GM10266 (cell line): ENCODE measurements around the gene PDE7B.

Experiments used
- DNase-seq: peaks from one replicate; pipeline ENCODE4 v3.0.0; 2012; ENCODE audit errors: extremely low spot score
- TF ChIP-seq, protein P1 (sequence below): IDR thresholded peaks from 2 replicates; pipeline ENCODE4 v1.5.1; 2012; ENCODE audit warnings: mild to moderate bottlenecking, low read depth; ENCODE audit not compliant: control insufficient read depth, insufficient read depth; ENCODE audit errors: missing control alignments

Gene PDE7B

DNA sequence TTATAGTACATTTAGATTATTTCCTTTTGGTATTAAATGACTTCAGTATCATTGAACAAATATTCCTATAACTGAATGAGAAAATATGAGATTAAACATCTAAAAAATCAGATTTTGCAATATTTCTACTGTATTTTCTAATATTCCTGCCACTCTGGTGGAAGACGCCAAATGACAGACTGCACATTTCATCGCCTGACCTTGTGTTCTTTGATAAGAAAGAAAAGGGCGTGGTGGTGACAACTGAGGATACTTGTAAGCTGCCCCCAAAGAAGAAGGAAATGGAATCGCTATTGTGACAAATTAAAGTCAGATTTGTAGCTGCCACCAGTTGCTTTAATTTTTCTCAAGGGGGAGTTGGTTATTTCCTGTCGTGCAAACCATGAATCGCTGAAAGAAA lies 267.3 kb downstream of the PDE7B start:
- TF ChIP-seq, protein P1, sequence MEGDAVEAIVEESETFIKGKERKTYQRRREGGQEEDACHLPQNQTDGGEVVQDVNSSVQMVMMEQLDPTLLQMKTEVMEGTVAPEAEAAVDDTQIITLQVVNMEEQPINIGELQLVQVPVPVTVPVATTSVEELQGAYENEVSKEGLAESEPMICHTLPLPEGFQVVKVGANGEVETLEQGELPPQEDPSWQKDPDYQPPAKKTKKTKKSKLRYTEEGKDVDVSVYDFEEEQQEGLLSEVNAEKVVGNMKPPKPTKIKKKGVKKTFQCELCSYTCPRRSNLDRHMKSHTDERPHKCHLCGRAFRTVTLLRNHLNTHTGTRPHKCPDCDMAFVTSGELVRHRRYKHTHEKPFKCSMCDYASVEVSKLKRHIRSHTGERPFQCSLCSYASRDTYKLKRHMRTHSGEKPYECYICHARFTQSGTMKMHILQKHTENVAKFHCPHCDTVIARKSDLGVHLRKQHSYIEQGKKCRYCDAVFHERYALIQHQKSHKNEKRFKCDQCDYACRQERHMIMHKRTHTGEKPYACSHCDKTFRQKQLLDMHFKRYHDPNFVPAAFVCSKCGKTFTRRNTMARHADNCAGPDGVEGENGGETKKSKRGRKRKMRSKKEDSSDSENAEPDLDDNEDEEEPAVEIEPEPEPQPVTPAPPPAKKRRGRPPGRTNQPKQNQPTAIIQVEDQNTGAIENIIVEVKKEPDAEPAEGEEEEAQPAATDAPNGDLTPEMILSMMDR = no peak
- no peak for DNase-seq

DNA sequence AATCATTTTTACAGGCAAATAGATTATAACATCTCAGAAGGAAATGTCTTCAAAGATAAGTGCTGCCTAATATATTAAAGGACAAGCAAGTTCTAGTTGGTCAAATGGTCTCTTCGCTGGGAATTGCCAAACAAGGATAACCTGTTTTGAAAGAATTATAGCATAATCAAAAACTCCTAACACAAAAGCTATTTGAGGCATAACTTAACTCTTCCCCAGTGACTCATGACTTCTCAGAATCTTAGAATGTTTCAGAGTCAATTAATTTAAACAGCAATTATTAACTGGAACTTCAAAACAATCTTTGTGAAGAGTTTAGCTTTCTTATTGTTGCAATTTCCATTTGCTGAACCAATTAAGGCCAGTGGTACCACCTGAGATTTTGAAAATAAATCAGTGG lies 272.0 kb downstream of the PDE7B start:
- DNase-seq = no peak
- TF ChIP-seq, protein P1 = no peak

DNA sequence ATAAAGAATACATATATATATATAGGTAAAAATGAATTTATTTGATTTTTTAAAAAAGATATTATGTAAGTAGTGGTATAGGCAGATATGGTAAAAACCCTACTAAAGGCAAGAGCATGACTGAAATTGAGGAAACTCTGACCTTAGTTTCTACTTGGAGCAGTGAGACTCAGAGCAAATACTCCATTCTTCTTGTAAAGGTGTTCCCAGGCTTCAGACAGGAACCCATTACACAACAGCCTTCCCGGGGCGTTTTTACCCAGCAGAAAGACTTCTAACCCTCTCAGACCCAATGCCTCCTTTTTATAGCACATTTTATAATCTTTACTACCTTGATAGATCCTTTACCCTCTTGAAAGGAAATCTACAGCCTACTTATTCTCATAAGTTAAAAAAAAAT lies 274.1 kb downstream of the PDE7B start:
- DNase-seq = no peak
- TF ChIP-seq, protein P1 = no peak

DNA sequence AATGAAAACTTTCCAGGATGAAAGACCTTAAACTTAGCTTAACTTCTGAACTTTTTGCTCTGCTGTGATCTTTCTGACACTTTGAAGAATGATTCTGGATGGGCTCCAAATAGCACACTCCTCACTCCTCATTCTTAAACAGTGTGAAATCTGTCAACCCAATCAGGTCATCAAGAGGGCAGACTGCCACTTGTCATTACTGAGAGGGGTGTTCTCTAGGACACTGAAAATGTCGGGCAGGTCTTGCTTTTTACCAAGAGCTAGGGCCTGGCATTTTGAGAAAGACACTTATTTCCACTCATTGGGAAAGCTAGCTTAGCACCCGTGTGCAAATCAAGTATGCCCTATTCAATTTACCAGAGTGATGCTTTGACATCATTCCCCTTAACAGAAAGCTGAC lies 276.4 kb downstream of the PDE7B start:
- TF ChIP-seq, protein P1 = no peak

DNA sequence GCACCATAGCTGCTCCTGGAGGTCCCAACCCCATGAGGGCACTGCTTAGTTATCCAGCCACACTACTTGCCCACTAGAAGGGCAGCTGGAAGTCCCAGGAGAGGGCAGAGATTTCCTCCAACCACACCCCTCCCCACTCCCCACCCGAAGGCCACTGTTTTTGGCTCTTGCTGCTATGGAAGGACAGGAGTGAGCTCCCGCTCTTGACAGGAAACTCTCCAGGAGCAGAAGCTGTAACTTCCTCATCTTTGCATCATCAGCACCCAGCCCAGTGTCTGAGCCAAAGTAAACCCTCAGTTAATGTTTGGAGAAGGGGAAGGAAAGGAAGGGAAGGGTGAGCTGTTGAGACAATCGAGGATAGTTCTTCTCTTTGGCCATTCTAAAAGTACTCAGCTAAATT lies 277.9 kb downstream of the PDE7B start:
- TF ChIP-seq, protein P1 = no peak
- no peak for DNase-seq

More for the DNA sequence above, 276.4 kb downstream of the PDE7B start:
- no peak for DNase-seq

DNA sequence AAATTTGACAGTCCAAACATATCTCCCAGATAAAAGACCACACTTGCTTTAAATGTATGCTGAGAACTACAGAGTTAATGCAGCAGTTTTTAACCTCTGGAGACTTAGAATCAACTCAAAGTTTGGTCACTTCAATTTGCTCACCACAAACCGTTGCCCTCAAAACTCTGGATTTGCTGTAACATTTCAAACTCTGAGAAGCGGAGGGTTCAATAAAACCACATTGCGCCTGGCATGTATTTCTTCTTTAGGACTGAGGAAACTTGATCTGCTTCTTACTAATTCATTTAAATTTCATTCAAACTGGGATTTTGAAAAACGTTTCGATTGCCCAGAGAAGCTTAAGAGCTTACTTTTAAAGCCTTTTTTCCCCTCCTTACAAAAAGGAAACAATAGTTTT lies 282.8 kb downstream of the PDE7B start:
- no peak for DNase-seq
- TF ChIP-seq, protein P1 = no peak

DNA sequence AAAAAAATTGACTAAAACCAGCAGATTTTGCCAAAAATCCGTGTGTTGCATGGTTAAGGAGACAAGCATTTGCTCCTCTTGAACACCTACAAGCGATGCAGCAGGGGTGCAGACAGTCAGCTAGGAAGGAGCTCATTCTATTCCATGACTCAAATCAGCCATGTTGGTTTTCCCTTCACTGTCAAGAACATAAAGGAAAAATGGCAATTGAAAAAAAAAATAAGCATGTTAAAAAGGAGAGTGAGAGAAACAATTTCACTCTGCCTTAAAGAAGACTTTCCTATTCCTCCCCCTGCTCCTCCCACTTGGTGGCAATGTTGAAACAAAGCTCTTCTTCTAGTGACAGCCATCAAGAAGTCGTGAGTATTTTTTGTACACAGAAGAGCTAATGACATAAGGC lies 283.2 kb downstream of the PDE7B start:
- no peak for DNase-seq
- TF ChIP-seq, protein P1 = no peak
